HL-60 (cell line): ENCODE measurements around the gene NT5E.

Experiments used
- DNase-seq, 2 experiments: peaks; one replicate each; pipeline ENCODE4 v3.0.0-alpha.2; 2010 to 2020; ENCODE audit warnings: low read depth in 1 of 2, low spot score in 1 of 2
- H3K27ac ChIP-seq: fragments of 250-450 bp; sonication (Bioruptor Pico); replicated peaks from 2 replicates; pipeline ENCODE4 v1.5.1; 2020; ENCODE audit warnings: mild to moderate bottlenecking, moderate library complexity
- H3K27me3 ChIP-seq: fragments of 250-450 bp; sonication (Bioruptor Pico); 2 replicates; pipeline ENCODE4 v1.5.1; 2021; ENCODE audit warnings: mild to moderate bottlenecking, moderate library complexity; ENCODE audit not compliant: insufficient read depth, poor library complexity, severe bottlenecking
- H3K4me3 ChIP-seq: replicated peaks from 2 replicates; pipeline ENCODE4 v1.5.1; 2011; ENCODE audit warnings: mild to moderate bottlenecking, control low read depth, low read length; ENCODE audit not compliant: insufficient read depth
- GABPA ChIP-seq: IDR thresholded peaks from 2 replicates; pipeline ENCODE4 v1.6.1; 2012; ENCODE audit warnings: low read depth
- POLR2AphosphoS5 ChIP-seq: IDR thresholded peaks from 2 replicates; pipeline ENCODE4 v1.6.1; 2012; ENCODE audit warnings: low read depth
- SPI1 ChIP-seq: IDR thresholded peaks from 2 replicates; pipeline ENCODE4 v1.6.1; 2012; ENCODE audit warnings: low read depth, mild to moderate bottlenecking, borderline replicate concordance
- TF ChIP-seq, protein P1 (sequence below): IDR thresholded peaks from one replicate; pipeline ENCODE4 v1.5.1; 2011; ENCODE audit warnings: low read length, control low read depth, inconsistent platforms; ENCODE audit not compliant: insufficient read depth
- TF ChIP-seq, protein P2 (sequence below): IDR thresholded peaks from 2 replicates; pipeline ENCODE4 v1.6.1; 2012; ENCODE audit warnings: low read depth; ENCODE audit not compliant: insufficient replicate concordance

NT5E gene

DNA sequence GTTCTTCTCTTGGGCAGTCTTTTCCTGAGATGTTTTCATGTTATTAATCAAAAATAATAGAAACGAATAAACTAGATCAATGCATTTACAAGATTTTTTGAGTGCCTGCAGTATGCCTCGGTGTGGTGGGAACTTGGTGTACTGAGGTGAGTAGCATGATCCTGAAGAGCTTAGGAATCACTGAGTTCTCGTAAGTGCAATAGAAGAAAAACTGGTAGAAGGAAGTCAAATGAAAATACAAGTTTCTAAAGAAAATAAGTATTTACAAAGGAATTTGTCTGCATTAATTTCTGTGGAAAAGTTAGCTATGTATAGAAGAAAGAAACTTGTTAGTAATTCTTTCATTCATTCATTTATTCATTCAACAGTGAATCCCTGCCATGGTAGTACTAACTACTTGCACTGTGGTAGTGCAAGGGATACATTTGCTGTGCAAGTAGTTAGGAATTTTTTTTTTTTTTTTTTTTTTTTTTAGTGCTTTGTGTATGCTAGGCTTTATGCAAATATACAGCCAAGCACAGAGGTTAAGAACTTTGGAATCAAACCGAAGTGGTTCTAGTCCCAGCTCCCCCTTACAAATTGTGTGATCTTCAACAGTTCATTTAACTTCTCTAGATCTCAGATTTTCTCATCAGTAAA lies 13.9 kb downstream of the NT5E start:
- TF ChIP-seq SPI1 (no peak), POLR2AphosphoS5 (no peak), GABPA (no peak)
- TF ChIP-seq, protein P1, sequence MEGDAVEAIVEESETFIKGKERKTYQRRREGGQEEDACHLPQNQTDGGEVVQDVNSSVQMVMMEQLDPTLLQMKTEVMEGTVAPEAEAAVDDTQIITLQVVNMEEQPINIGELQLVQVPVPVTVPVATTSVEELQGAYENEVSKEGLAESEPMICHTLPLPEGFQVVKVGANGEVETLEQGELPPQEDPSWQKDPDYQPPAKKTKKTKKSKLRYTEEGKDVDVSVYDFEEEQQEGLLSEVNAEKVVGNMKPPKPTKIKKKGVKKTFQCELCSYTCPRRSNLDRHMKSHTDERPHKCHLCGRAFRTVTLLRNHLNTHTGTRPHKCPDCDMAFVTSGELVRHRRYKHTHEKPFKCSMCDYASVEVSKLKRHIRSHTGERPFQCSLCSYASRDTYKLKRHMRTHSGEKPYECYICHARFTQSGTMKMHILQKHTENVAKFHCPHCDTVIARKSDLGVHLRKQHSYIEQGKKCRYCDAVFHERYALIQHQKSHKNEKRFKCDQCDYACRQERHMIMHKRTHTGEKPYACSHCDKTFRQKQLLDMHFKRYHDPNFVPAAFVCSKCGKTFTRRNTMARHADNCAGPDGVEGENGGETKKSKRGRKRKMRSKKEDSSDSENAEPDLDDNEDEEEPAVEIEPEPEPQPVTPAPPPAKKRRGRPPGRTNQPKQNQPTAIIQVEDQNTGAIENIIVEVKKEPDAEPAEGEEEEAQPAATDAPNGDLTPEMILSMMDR: no peak
- TF ChIP-seq, protein P2, sequence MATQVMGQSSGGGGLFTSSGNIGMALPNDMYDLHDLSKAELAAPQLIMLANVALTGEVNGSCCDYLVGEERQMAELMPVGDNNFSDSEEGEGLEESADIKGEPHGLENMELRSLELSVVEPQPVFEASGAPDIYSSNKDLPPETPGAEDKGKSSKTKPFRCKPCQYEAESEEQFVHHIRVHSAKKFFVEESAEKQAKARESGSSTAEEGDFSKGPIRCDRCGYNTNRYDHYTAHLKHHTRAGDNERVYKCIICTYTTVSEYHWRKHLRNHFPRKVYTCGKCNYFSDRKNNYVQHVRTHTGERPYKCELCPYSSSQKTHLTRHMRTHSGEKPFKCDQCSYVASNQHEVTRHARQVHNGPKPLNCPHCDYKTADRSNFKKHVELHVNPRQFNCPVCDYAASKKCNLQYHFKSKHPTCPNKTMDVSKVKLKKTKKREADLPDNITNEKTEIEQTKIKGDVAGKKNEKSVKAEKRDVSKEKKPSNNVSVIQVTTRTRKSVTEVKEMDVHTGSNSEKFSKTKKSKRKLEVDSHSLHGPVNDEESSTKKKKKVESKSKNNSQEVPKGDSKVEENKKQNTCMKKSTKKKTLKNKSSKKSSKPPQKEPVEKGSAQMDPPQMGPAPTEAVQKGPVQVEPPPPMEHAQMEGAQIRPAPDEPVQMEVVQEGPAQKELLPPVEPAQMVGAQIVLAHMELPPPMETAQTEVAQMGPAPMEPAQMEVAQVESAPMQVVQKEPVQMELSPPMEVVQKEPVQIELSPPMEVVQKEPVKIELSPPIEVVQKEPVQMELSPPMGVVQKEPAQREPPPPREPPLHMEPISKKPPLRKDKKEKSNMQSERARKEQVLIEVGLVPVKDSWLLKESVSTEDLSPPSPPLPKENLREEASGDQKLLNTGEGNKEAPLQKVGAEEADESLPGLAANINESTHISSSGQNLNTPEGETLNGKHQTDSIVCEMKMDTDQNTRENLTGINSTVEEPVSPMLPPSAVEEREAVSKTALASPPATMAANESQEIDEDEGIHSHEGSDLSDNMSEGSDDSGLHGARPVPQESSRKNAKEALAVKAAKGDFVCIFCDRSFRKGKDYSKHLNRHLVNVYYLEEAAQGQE: no peak
- Histone ChIP-seq H3K27me3 (no peaks in the 10 kb centered on the region), H3K27ac (no peak overlapping the region), H3K4me3 (no peak overlapping the region)
- no peak for DNase-seq

DNA sequence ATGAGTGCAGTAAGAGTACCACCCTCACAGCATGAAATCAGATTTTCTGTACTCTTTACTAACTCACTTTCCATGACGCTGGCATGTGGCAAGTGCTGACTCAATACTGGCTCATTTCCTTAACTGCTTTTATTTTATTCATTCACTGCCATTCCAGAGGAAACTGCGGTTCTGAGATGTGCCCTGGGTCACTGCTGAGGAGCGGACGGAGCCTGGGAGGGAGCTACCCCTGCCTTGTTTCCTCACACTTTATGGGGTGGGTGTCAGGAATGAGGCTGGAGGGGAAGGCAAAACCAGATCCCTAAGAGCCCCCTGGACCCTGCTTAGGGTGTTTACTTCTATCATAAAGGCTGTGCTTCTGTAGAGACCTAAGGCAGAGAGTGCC lies 14.4 kb downstream of the NT5E start:
- TF ChIP-seq POLR2AphosphoS5: no peak
- TF ChIP-seq, protein P2: no peak
- TF ChIP-seq, protein P1: no peak
- TF ChIP-seq SPI1: no peak
- no peak for TF ChIP-seq GABPA
- DNase-seq: peak in 1 of 2 experiments; percentile 40
- no peak overlapping the region for H3K4me3 ChIP-seq
- H3K27me3 ChIP-seq: no peaks in the 10 kb centered on the region
- no peak overlapping the region for H3K27ac ChIP-seq

DNA sequence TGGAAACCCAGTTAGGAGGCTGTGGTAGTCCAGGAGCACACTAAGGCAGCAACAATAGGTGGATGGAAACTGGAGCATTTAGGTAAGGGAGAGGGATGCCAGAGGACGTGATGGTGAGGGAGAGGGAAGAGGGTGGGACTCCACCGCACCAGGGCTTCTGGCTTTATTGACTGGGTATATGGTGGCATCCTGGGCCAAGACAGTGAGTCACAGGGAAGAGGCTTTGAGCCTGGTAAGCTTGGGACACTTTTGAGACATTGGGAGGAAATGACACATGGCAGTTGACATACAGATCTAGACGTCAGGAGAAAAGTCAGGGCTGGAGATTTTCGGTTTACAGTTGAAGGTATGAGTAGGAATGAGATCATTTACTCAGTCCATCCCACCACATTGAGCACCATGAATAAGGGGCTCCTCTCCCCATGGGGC lies 14.9 kb downstream of the NT5E start:
- no peak for DNase-seq
- TF ChIP-seq POLR2AphosphoS5 (no peak), SPI1 (no peak), GABPA (no peak)
- TF ChIP-seq, protein P2: no peak
- TF ChIP-seq, protein P1: no peak
- Histone ChIP-seq H3K27ac (no peak overlapping the region), H3K27me3 (no peaks in the 10 kb centered on the region), H3K4me3 (no peak overlapping the region)
